ENCODE measurements around the gene FKBP15.

Gene FKBP15, protein sequence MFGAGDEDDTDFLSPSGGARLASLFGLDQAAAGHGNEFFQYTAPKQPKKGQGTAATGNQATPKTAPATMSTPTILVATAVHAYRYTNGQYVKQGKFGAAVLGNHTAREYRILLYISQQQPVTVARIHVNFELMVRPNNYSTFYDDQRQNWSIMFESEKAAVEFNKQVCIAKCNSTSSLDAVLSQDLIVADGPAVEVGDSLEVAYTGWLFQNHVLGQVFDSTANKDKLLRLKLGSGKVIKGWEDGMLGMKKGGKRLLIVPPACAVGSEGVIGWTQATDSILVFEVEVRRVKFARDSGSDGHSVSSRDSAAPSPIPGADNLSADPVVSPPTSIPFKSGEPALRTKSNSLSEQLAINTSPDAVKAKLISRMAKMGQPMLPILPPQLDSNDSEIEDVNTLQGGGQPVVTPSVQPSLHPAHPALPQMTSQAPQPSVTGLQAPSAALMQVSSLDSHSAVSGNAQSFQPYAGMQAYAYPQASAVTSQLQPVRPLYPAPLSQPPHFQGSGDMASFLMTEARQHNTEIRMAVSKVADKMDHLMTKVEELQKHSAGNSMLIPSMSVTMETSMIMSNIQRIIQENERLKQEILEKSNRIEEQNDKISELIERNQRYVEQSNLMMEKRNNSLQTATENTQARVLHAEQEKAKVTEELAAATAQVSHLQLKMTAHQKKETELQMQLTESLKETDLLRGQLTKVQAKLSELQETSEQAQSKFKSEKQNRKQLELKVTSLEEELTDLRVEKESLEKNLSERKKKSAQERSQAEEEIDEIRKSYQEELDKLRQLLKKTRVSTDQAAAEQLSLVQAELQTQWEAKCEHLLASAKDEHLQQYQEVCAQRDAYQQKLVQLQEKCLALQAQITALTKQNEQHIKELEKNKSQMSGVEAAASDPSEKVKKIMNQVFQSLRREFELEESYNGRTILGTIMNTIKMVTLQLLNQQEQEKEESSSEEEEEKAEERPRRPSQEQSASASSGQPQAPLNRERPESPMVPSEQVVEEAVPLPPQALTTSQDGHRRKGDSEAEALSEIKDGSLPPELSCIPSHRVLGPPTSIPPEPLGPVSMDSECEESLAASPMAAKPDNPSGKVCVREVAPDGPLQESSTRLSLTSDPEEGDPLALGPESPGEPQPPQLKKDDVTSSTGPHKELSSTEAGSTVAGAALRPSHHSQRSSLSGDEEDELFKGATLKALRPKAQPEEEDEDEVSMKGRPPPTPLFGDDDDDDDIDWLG

DNA sequence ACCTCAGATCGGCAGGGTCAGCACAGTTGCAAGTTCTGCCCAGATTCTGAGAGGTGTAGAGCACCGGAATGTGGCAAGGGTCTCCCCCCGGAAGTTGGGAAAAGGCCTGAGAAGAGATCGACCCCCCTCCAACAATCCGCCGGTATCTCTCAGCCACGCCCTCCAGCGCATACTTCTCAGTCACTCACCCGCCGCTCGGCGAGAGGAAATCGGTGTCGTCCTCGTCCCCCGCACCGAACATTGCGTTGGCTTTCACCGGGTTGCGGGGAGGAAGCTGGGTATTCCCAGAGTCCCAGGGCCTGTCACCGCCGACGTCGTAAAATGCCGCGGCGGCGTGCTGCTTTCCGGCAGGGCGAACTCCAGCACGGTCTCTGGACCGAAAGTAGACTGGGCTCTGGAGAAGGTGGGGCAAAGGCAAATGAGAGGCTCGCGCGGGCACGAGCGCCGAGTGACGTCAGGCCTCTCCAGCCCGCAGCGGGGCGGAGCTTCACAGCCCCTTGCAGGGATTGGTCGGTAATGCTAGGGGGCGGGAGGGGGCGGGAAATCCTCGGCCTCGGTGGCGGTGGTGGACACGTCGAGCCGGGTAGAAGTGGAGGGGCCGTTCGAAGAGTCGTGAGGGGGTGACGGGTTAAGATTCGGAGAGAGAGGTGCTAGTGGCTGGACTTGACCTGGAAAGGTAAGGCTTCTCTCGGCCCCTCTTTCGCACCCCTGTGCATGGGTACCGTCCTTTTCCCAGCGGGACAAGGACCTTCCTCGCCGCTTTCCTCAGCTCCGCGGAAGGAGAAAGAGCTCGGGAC, at the start of gene FKBP15, which contains the start of gene SLC31A1:
TSS of gene FKBP15 (minus strand) at position 275 of the 797 bp plus-strand sequence. CDS start at position 241, 34 bp downstream.
TSS of gene SLC31A1 (plus strand) at position 542 of the 797 bp plus-strand sequence. CDS start 34,605 bp downstream, outside the sequence.
- H3K4me1 ChIP-seq (ENCODE audit: control insufficient read depth in 1 of 2, insufficient read depth in 2 of 2, low read length in 2 of 2), result peaks cover 42 to 46% of the 10 kb centered on the region in 2 donors
- peak within 1 kb of the TSS; percentile 80 to 95 for H3K9ac ChIP-seq (ENCODE audit: low read depth in 1 of 2, low read length in 2 of 2)
- H3K9me3 ChIP-seq (ENCODE audit: control insufficient read depth in 1 of 2, low read length in 2 of 2), result no peaks in the 10 kb centered on the region
- peak within 1 kb of the TSS; percentile 89 for H3K27ac ChIP-seq (ENCODE audit: low read depth, low read length)
- peak within 1 kb of the TSS; percentile 98 for H3K4me3 ChIP-seq (ENCODE audit: low read depth in 1 of 2, low read length in 2 of 2)
- peaks cover 6 to 7% of the 10 kb centered on the region in 2 donors for H3K36me3 ChIP-seq (ENCODE audit: control insufficient read depth in 1 of 2, insufficient read depth in 2 of 2, low read length in 2 of 2)
- H3K27me3 ChIP-seq (ENCODE audit: control insufficient read depth in 1 of 2, insufficient read depth in 2 of 2, low read length in 2 of 2), result no peaks in the 10 kb centered on the region

DNA sequence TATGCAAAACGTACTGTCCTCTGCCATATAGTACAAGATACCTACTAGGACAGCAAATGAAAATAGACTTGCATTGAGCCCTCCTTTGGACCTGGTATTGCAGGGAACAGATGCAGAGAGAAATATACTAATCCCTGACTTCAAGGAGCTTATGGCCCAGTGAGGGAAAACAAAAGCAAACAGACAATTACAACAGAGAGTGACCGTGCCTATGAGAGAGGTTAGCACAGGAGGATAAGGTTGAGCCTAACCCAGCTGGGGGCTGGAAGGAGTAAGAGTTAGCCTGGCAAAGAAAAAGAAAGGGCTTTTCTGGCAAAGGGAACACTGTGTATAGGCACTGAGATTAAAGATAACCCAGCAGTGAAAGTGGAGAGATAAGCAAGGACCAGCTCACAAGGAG, 48.8 kb upstream of the FKBP15 start:
- no peak overlapping the region for H3K4me3 ChIP-seq (ENCODE audit: low read depth in 1 of 2, low read length in 2 of 2)
- H3K9ac ChIP-seq (ENCODE audit: low read depth in 1 of 2, low read length in 2 of 2), result no peak overlapping the region
- peaks cover 22 to 63% of the 10 kb centered on the region in 2 donors for H3K36me3 ChIP-seq (ENCODE audit: control insufficient read depth in 1 of 2, insufficient read depth in 2 of 2, low read length in 2 of 2)
- H3K27ac ChIP-seq (ENCODE audit: low read depth, low read length), result no peak overlapping the region
- no peaks in the 10 kb centered on the region for H3K9me3 ChIP-seq (ENCODE audit: control insufficient read depth in 1 of 2, low read length in 2 of 2)
- H3K4me1 ChIP-seq (ENCODE audit: control insufficient read depth in 1 of 2, insufficient read depth in 2 of 2, low read length in 2 of 2), result peaks cover 7 to 11% of the 10 kb centered on the region in 2 donors
- no peaks in the 10 kb centered on the region for H3K27me3 ChIP-seq (ENCODE audit: control insufficient read depth in 1 of 2, insufficient read depth in 2 of 2, low read length in 2 of 2)

DNA sequence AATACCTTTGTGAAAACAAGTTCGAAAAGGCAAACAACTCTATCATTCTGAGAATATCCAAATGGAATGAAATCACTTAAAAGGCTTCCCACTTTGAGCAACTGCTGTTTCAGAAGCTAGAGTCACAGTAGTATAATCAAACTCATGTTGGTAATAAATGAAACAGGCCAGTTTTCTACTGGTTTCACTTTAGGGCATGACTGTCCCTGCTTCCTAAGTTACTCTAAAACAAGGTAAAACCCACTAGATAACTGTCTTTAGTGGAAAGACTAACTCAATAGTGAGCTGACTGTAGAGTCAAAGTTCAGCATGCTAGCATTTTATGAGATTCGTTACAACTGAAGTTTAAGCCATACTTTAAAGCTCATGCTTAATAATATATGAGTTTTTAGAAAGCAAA, 48.3 kb upstream of the FKBP15 start:
- Histone ChIP-seq H3K36me3 (ENCODE audit: control insufficient read depth in 1 of 2, insufficient read depth in 2 of 2, low read length in 2 of 2) (peaks cover 22 to 63% of the 10 kb centered on the region in 2 donors), H3K27ac (ENCODE audit: low read depth, low read length) (no peak overlapping the region), H3K27me3 (ENCODE audit: control insufficient read depth in 1 of 2, insufficient read depth in 2 of 2, low read length in 2 of 2) (no peaks in the 10 kb centered on the region), H3K4me3 (ENCODE audit: low read depth in 1 of 2, low read length in 2 of 2) (no peak overlapping the region), H3K9me3 (ENCODE audit: control insufficient read depth in 1 of 2, low read length in 2 of 2) (no peaks in the 10 kb centered on the region), H3K9ac (ENCODE audit: low read depth in 1 of 2, low read length in 2 of 2) (no peak overlapping the region), H3K4me1 (ENCODE audit: control insufficient read depth in 1 of 2, insufficient read depth in 2 of 2, low read length in 2 of 2) (peaks cover 7 to 8% of the 10 kb centered on the region in 2 donors)

DNA sequence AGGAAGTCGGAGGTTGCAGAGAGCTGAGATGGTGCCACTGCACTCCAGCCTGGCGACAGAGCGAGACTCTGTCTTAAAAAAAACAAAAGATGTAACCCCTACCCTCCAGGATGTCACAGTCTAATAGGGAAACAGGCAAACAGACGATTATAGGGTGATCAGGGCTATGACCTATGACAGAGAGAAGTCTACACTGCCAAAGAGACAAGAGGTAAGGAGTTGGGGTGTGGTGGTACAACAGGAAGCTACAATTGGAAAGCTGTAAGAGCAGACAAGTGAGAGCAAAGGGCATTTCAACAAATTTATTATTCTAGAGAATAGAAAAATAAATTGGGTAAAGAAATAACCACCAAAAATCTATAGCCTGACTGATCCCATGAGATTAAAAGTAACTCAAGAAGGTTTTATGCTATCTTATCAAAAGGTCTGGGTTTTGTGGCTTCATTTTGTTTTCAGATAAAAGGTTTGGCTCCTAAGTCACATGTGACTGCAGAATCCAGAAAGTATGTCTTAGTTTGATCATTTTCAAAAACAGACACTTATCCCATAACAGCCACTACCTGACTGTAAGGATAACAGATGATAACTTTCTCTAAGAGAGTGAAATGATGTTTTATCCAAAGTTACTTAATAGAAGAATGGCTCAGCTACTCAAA, 47.0 kb upstream of the FKBP15 start:
- no peak overlapping the region for H3K9ac ChIP-seq (ENCODE audit: low read depth in 1 of 2, low read length in 2 of 2)
- no peak overlapping the region for H3K27ac ChIP-seq (ENCODE audit: low read depth, low read length)
- no peaks in the 10 kb centered on the region for H3K27me3 ChIP-seq (ENCODE audit: control insufficient read depth in 1 of 2, insufficient read depth in 2 of 2, low read length in 2 of 2)
- H3K4me1 ChIP-seq (ENCODE audit: control insufficient read depth in 1 of 2, insufficient read depth in 2 of 2, low read length in 2 of 2), result peaks cover 0 to 3% of the 10 kb centered on the region in 2 donors
- no peak overlapping the region for H3K4me3 ChIP-seq (ENCODE audit: low read depth in 1 of 2, low read length in 2 of 2)
- peaks cover 22 to 59% of the 10 kb centered on the region in 2 donors for H3K36me3 ChIP-seq (ENCODE audit: control insufficient read depth in 1 of 2, insufficient read depth in 2 of 2, low read length in 2 of 2)
- H3K9me3 ChIP-seq (ENCODE audit: control insufficient read depth in 1 of 2, low read length in 2 of 2), result no peaks in the 10 kb centered on the region

DNA sequence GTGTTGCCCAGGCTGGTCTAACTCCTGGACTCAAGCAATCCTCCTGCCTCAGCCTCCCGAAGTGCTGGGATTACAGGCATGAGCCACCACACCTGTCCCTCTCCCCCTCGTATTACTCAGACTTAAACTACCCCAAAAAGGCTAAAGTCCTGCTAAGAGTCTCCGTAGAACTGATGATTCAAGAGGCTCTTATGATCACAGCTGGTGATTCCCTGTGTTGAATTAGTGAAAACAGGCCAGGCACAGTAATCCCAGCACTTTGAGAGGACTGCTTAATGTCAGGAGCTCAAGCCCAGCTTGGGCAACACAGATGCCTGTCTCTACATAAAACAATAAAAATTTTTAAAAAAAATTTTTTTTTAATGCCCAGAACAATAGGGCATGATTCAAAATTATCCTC, 45.1 kb upstream of the FKBP15 start:
- Histone ChIP-seq H3K27me3 (ENCODE audit: control insufficient read depth in 1 of 2, insufficient read depth in 2 of 2, low read length in 2 of 2) (no peaks in the 10 kb centered on the region), H3K36me3 (ENCODE audit: control insufficient read depth in 1 of 2, insufficient read depth in 2 of 2, low read length in 2 of 2) (peaks cover 21 to 53% of the 10 kb centered on the region in 2 donors), H3K9me3 (ENCODE audit: control insufficient read depth in 1 of 2, low read length in 2 of 2) (no peaks in the 10 kb centered on the region), H3K27ac (ENCODE audit: low read depth, low read length) (no peak overlapping the region), H3K4me1 (ENCODE audit: control insufficient read depth in 1 of 2, insufficient read depth in 2 of 2, low read length in 2 of 2) (peaks cover 9 to 10% of the 10 kb centered on the region in 2 donors), H3K4me3 (ENCODE audit: low read depth in 1 of 2, low read length in 2 of 2) (no peak overlapping the region), H3K9ac (ENCODE audit: low read depth in 1 of 2, low read length in 2 of 2) (no peak overlapping the region)

DNA sequence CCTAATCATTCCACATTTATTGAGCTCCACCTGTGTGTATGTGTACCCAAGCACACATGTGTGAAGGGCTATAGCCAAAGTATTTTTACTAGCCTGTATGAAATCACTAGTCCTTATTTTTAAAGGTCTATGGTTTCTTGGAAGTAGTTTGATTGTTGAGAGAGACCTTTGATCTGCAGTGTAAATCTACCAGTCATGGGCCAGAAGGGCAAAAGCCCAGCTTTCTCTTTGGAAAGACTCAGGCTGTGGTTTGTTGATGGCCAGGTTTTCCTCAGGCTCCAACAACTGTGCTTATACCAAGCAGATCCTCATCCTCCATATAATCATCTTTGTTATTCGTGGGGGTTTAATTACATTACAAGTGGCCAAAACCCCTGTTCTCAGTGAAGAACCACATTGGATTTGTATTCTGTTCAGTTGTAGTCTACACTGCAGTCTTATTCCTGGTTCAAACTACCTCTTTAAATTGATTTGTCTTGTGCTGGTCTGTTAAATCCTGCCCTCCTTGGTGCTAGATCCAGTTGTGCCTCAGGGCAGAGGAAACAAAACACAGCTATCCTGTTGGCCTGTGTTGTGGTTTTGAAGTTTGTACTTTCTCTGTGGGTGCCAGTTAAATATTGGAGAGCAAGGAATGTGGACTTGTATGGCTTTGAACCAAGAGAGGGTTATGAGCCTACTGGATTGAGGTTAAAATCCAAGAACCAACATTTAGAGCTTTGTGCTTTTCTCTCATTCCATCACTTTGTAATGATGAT, 41.0 kb upstream of the FKBP15 start:
- Histone ChIP-seq H3K9me3 (ENCODE audit: control insufficient read depth in 1 of 2, low read length in 2 of 2) (no peaks in the 10 kb centered on the region), H3K4me1 (ENCODE audit: control insufficient read depth in 1 of 2, insufficient read depth in 2 of 2, low read length in 2 of 2) (peaks cover 7 to 21% of the 10 kb centered on the region in 2 donors), H3K4me3 (ENCODE audit: low read depth in 1 of 2, low read length in 2 of 2) (no peak overlapping the region), H3K36me3 (ENCODE audit: control insufficient read depth in 1 of 2, insufficient read depth in 2 of 2, low read length in 2 of 2) (peaks cover 23 to 40% of the 10 kb centered on the region in 2 donors), H3K27ac (ENCODE audit: low read depth, low read length) (no peak overlapping the region), H3K9ac (ENCODE audit: low read depth in 1 of 2, low read length in 2 of 2) (no peak overlapping the region), H3K27me3 (ENCODE audit: control insufficient read depth in 1 of 2, insufficient read depth in 2 of 2, low read length in 2 of 2) (no peaks in the 10 kb centered on the region)

DNA sequence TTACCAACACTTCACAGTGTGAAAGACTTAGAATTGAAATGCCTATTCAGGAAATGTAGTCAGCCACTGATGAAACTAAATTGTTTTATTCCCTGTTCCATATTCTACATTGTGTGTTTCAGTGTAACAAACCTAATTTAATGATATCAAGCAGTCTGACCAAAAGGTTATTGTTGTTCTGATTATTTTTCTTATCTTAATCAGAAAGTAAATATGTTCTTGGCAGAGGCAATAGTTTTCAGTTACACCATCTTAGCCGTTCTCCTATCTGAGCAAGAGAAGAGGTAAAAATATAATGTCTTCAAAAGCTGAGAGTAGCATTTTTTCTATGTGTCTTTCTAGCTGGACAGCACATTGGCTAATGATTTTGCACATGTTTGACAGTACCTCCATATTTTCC, 37.2 kb upstream of the FKBP15 start:
- Histone ChIP-seq H3K36me3 (ENCODE audit: control insufficient read depth in 1 of 2, insufficient read depth in 2 of 2, low read length in 2 of 2) (peaks cover 27 to 34% of the 10 kb centered on the region in 2 donors), H3K9me3 (ENCODE audit: control insufficient read depth in 1 of 2, low read length in 2 of 2) (no peaks in the 10 kb centered on the region), H3K9ac (ENCODE audit: low read depth in 1 of 2, low read length in 2 of 2) (no peak overlapping the region), H3K4me3 (ENCODE audit: low read depth in 1 of 2, low read length in 2 of 2) (no peak overlapping the region), H3K27me3 (ENCODE audit: control insufficient read depth in 1 of 2, insufficient read depth in 2 of 2, low read length in 2 of 2) (no peaks in the 10 kb centered on the region), H3K4me1 (ENCODE audit: control insufficient read depth in 1 of 2, insufficient read depth in 2 of 2, low read length in 2 of 2) (peaks cover 7 to 21% of the 10 kb centered on the region in 2 donors), H3K27ac (ENCODE audit: low read depth, low read length) (no peak overlapping the region)

DNA sequence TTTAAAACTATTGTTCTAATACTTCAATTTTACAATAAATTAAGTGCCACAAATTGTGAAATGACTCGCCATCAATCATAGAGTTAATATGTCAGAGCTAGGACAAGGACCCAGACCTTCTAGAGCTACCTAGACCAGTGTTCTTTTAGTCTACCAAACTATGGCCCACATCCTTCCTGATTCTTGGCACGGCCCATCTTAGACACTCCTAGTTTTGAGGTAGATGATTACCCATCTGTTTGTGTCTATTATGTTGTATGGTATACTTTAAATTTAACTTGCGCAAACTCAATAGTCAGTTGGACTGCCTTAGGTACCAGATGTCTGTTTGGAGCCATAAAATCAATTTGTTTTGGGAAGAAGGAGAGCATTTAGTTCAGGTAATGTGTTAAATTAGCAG, 36.8 kb upstream of the FKBP15 start:
- Histone ChIP-seq H3K4me3 (ENCODE audit: low read depth in 1 of 2, low read length in 2 of 2) (no peak overlapping the region), H3K9ac (ENCODE audit: low read depth in 1 of 2, low read length in 2 of 2) (no peak overlapping the region), H3K27ac (ENCODE audit: low read depth, low read length) (no peak overlapping the region), H3K4me1 (ENCODE audit: control insufficient read depth in 1 of 2, insufficient read depth in 2 of 2, low read length in 2 of 2) (peaks cover 7 to 21% of the 10 kb centered on the region in 2 donors), H3K36me3 (ENCODE audit: control insufficient read depth in 1 of 2, insufficient read depth in 2 of 2, low read length in 2 of 2) (peaks cover 27 to 34% of the 10 kb centered on the region in 2 donors), H3K27me3 (ENCODE audit: control insufficient read depth in 1 of 2, insufficient read depth in 2 of 2, low read length in 2 of 2) (no peaks in the 10 kb centered on the region), H3K9me3 (ENCODE audit: control insufficient read depth in 1 of 2, low read length in 2 of 2) (no peaks in the 10 kb centered on the region)
